HepG2 (cell line): Measurements from ENCODE around the gene NUDCD3. TPM values are rescaled to one million over a fixed set of nuclear protein-coding genes. Genes with fewer than 3 reads are reported as not detected.

Experiments
- ATAC-seq: fragments of 200-7000 bp; cut with Tn5 transposase; 3 replicates; pipeline ENCODE4 v1.9.1; 2020; ENCODE audit warnings: mild to moderate bottlenecking, moderate library complexity
- BruUV-seq: library from RNA; stranded (reverse); fragments of 400-500 nt; replicated peaks from 2 replicates; lab custom pipeline; 2021; lab: Mats Ljungman, UMichigan
- CTCF ChIA-PET: fragments of 300-600 bp; formaldehyde crosslinking; extraction: SDS; loops from one replicate; lab custom pipeline; 2021; ENCODE audit warnings: low total read pairs, inconsistent platforms, low intra/inter-chr PET ratio; lab: Yijun Ruan, JAX
- POLR2A ChIA-PET: fragments of 350-600 bp; sonication (Branson Sonifier 250); formaldehyde crosslinking; loops from one replicate; lab custom pipeline; 2020; ENCODE audit warnings: antibody characterized with exemption, inconsistent platforms; lab: Yijun Ruan, JAX
- DNase-seq: peaks from one replicate; pipeline ENCODE4 v3.0.0-alpha.2; 2015; ENCODE audit warnings: low spot score
- FAIRE-seq: peaks from 3 replicates; lab custom pipeline; 2011; peaks lifted over from hg19 to GRCh38; lab: Jason Lieb, UNC
- H2AFZ ChIP-seq: one replicate; pipeline ENCODE4 v1.6.1; 2011; ENCODE audit warnings: low read length, inconsistent platforms
- H3K27ac ChIP-seq: fragments of 300-600 bp; 3 replicates; pipeline ENCODE4 v1.8.0; 2011; ENCODE audit warnings: mixed run types, mild to moderate bottlenecking, mixed read lengths, low read length, inconsistent platforms; ENCODE audit not compliant: insufficient read depth; ENCODE audit errors: extremely low read length
- H3K27me3 ChIP-seq, 2 experiments: fragments of 200-600 bp in 1 of 2; 2 replicates in 1 of 2; 3 replicates in 1 of 2; pipeline versions ENCODE4 v1.6.0 to v1.8.0; 2011; ENCODE audit warnings: low read length in 2 of 2, mild to moderate bottlenecking in 2 of 2, moderate library complexity in 2 of 2, inconsistent platforms in 1 of 2; ENCODE audit not compliant: insufficient read depth in 2 of 2, control insufficient read depth in 1 of 2
- H3K36me3 ChIP-seq, 2 experiments: fragments of 200-600 bp in 1 of 2; replicated peaks in 1 of 2; 2 replicates in 1 of 2; 3 replicates in 1 of 2; pipeline versions ENCODE4 v1.5.1 to v1.8.0; 2011; ENCODE audit warnings: low read length in 2 of 2, inconsistent platforms in 1 of 2; ENCODE audit not compliant: insufficient read depth in 2 of 2, control insufficient read depth in 1 of 2
- H3K4me1 ChIP-seq: 2 replicates; pipeline ENCODE4 v1.5.1; 2012; ENCODE audit warnings: low read length, inconsistent platforms; ENCODE audit not compliant: insufficient read depth
- H3K4me2 ChIP-seq: 2 replicates; pipeline ENCODE4 v1.6.0; 2011; ENCODE audit warnings: low read depth, low read length, inconsistent platforms
- H3K4me3 ChIP-seq, 3 experiments: fragments of 200-600 bp in 1 of 3; sonication (generic), shearing (Covaris generic) in 1 of 3; replicated peaks in 1 of 3; 2 replicates each; pipeline ENCODE4 v1.5.1; 2011 to 2016; ENCODE audit warnings: low read length in 3 of 3, inconsistent platforms in 2 of 3, low read depth in 2 of 3, mild to moderate bottlenecking in 2 of 3, control low read depth in 1 of 3, mixed read lengths in 1 of 3; ENCODE audit not compliant: insufficient read depth in 1 of 3
- H3K79me2 ChIP-seq: one replicate; pipeline ENCODE4 v1.6.1; 2011; ENCODE audit warnings: low read length, inconsistent platforms; ENCODE audit not compliant: insufficient read depth
- H3K9ac ChIP-seq: 2 replicates; pipeline ENCODE4 v1.6.0; 2011; ENCODE audit warnings: mild to moderate bottlenecking, low read depth, low read length, inconsistent platforms; ENCODE audit not compliant: insufficient read depth
- H3K9me3 ChIP-seq: 2 replicates; pipeline ENCODE4 v1.5.1; 2012; ENCODE audit warnings: mild to moderate bottlenecking, low read length
- H4K20me1 ChIP-seq: 2 replicates; pipeline ENCODE4 v1.6.0; 2011; ENCODE audit warnings: inconsistent platforms, mild to moderate bottlenecking, low read length, moderate library complexity; ENCODE audit not compliant: insufficient read depth
- ATAD3A ChIP-seq: sonication (generic); formaldehyde crosslinking; IDR thresholded peaks from 2 replicates; pipeline ENCODE4 v1.4.0; 2020; ENCODE audit warnings: missing genetic modification reagents
- BCL6 ChIP-seq: IDR thresholded peaks from 2 replicates; pipeline ENCODE4 v1.6.1; 2016; ENCODE audit warnings: missing genetic modification reagents, missing compliant biosample characterization
- CSRNP1 ChIP-seq: sonication (generic); formaldehyde crosslinking; IDR thresholded peaks from 2 replicates; pipeline ENCODE4 v1.8.1; 2023; ENCODE audit warnings: mild to moderate bottlenecking, missing genetic modification reagents
- ELF3 ChIP-seq: IDR thresholded peaks from 2 replicates; pipeline ENCODE4 v1.6.1; 2016; ENCODE audit warnings: missing genetic modification reagents, missing compliant biosample characterization
- FUBP1 ChIP-seq: sonication (generic); formaldehyde crosslinking; IDR thresholded peaks from 2 replicates; pipeline ENCODE4 v1.5.1; 2020; ENCODE audit warnings: missing genetic modification reagents, mild to moderate bottlenecking, borderline replicate concordance
- GLI4 ChIP-seq: sonication (generic); formaldehyde crosslinking; IDR thresholded peaks from 2 replicates; pipeline ENCODE4 v1.5.1; 2020; ENCODE audit warnings: missing genetic modification reagents, mild to moderate bottlenecking, moderate library complexity, borderline replicate concordance
- KLF11 ChIP-seq: IDR thresholded peaks from 2 replicates; pipeline ENCODE4 v1.6.1; 2016; ENCODE audit warnings: missing compliant biosample characterization
- KLF9 ChIP-seq: IDR thresholded peaks from 2 replicates; pipeline ENCODE4 v1.6.1; 2016; ENCODE audit warnings: low read depth
- NR2F1 ChIP-seq, 2 experiments: fragments of 450-650 bp in 1 of 2; formaldehyde crosslinking in 1 of 2; IDR thresholded peaks; 2 replicates each; pipeline versions ENCODE4 v1.5.0 to v1.6.1; 2016 to 2020; ENCODE audit warnings: mild to moderate bottlenecking in 1 of 2, missing compliant biosample characterization in 1 of 2, missing genetic modification reagents in 1 of 2, moderate library complexity in 1 of 2
- THAP9 ChIP-seq: sonication (generic); formaldehyde crosslinking; IDR thresholded peaks from 2 replicates; pipeline ENCODE4; 2020; ENCODE audit warnings: missing genetic modification reagents, mild to moderate bottlenecking, borderline replicate concordance
- ZFP1 ChIP-seq: IDR thresholded peaks from 2 replicates; pipeline ENCODE4 v1.6.1; 2016
- ZNF143 ChIP-seq: sonication (generic); formaldehyde crosslinking; IDR thresholded peaks from 2 replicates; pipeline ENCODE4 v1.4.0; 2020; ENCODE audit warnings: missing genetic modification reagents
- ZNF225 ChIP-seq: sonication (generic); formaldehyde crosslinking; IDR thresholded peaks from 2 replicates; pipeline ENCODE4 v1.4.0; 2020; ENCODE audit warnings: mild to moderate bottlenecking, missing genetic modification reagents
- ZNF451 ChIP-seq: sonication (generic); formaldehyde crosslinking; IDR thresholded peaks from 2 replicates; pipeline ENCODE4 v1.5.0; 2020; ENCODE audit warnings: mild to moderate bottlenecking, missing genetic modification reagents
- ZNF556 ChIP-seq: sonication (generic); formaldehyde crosslinking; IDR thresholded peaks from 2 replicates; pipeline ENCODE4 v1.4.0; 2020; ENCODE audit warnings: mild to moderate bottlenecking, missing genetic modification reagents, borderline replicate concordance
- ZNF562 ChIP-seq: sonication (generic); formaldehyde crosslinking; IDR thresholded peaks from 2 replicates; pipeline ENCODE4 v1.8.0; 2022; ENCODE audit warnings: missing genetic modification reagents, borderline replicate concordance
- ZSCAN20 ChIP-seq: sonication (generic); formaldehyde crosslinking; IDR thresholded peaks from 2 replicates; pipeline ENCODE4 v1.4.0; 2020; ENCODE audit warnings: missing genetic modification reagents, mild to moderate bottlenecking, borderline replicate concordance
- WGBS: methylation state at CpG from one replicate; pipeline ENCODE4 v1.1.6; 2017; ENCODE audit warnings: low lambda C conversion rate; 5-methylcytosine and 5-hydroxymethylcytosine counted together
- in situ Hi-C: cut with HindIII; loops from 2 replicates; pipeline ENCODE4 v1.10.0; 2017; ENCODE audit warnings: low pct_unique_long_range_greater_than_20kb; ENCODE audit not compliant: extremely low pct_ligation_motif_present
- intact Hi-C: fragments of 100-400 bp; cut with micrococcal nuclease; formaldehyde crosslinking; loops from one replicate; pipeline ENCODE4 v1.10.0; 2022; ENCODE audit not compliant: unreplicated experiment
- polyA plus RNA-seq, 8 experiments: library from polyadenylated mRNA; depleted of rRNA in 3 of 8; stranded (reverse) in 7 of 8; unstranded in 1 of 8; fragments of >200 nt; fragmentation: Illumina TruSeq in 4 of 8; extraction: Trizol in 4 of 8; gene quantifications; 2 replicates each; pipeline versions ENCODE4 v1.2.1 to v1.2.3, GENCODE V29; 2011 to 2016; ENCODE audit warnings: low read depth in 4 of 8, missing spikeins in 1 of 8, mixed read lengths in 1 of 8; ENCODE audit not compliant: insufficient read depth in 1 of 8
- total RNA-seq, 5 experiments: library from RNA; depleted of rRNA; stranded (reverse); fragments of >200 nt; fragmentation: Illumina TruSeq; extraction: Trizol; gene quantifications; 2 replicates each; pipeline ENCODE4 v1.2.3, GENCODE V29; 2016; ENCODE audit warnings: low read depth in 1 of 5

NUDCD3 gene
- total and polyA plus RNA-seq, 2 of the 13 experiments (the other 11 are each of a cell fraction or from before 2014, with no cell fraction given) = 20.8 to 49.9 TPM

GRCh38 chr7:44531421-44532380 lies 41.2 kb upstream of the NUDCD3 start (continued):
- TF ChIP-seq FUBP1 (CRISPR knock-in tag) (no peak), KLF9 (CRISPR knock-in tag) (no peak), KLF11 (CRISPR knock-in tag) (no peak), ATAD3A (CRISPR knock-in tag) (no peak), ZSCAN20 (CRISPR knock-in tag) (no peak), GLI4 (CRISPR knock-in tag) (no peak)

GRCh38 chr7:44530990-44531389 lies 40.5 kb upstream of the NUDCD3 start:
- H3K4me2 ChIP-seq = no peak overlapping the region
- ChIA-PET POLR2A (no interaction called here), CTCF (no interaction called here)
- in situ Hi-C loops (no loop called here), intact Hi-C loops (no loop called here)
- peaks cover 7% of the 10 kb centered on the region for H4K20me1 ChIP-seq
- H3K27ac ChIP-seq = no peak overlapping the region
- FAIRE-seq (no peak), ATAC-seq (no peak), DNase-seq (no peak)
- BruUV-seq = no TSS peak
- no peak overlapping the region for H3K9ac ChIP-seq
- H2AFZ ChIP-seq = no peak overlapping the region
- WGBS = 96% methylated on average over 9 of the region's 10 CpGs
- TF ChIP-seq ZNF143 (CRISPR knock-in tag) (no peak), ZNF562 (no peak), ZNF556 (CRISPR knock-in tag) (no peak), ZFP1 (CRISPR knock-in tag) (no peak), ELF3 (CRISPR knock-in tag) (no peak), ATAD3A (CRISPR knock-in tag) (no peak), ZNF451 (no peak), CSRNP1 (no peak), THAP9 (CRISPR knock-in tag) (no peak), ZNF225 (CRISPR knock-in tag) (no peak), BCL6 (CRISPR knock-in tag) (no peak), NR2F1 (CRISPR knock-in tag; IDR thresholded peaks at IDR 0.05) (no peak)
- H3K4me3 ChIP-seq = no peak overlapping the region
- peaks cover 10 to 38% of the 10 kb centered on the region in 2 experiments for H3K36me3 ChIP-seq
- no peaks in the 10 kb centered on the region for H3K27me3 ChIP-seq
- H3K4me1 ChIP-seq = peaks cover 27% of the 10 kb centered on the region
- H3K9me3 ChIP-seq = no peaks in the 10 kb centered on the region
- H3K79me2 ChIP-seq = peaks cover 11% of the 10 kb centered on the region
